H1 (cell line): Measurements from ENCODE around the gene WWC1. TPM values are rescaled to one million over a fixed set of nuclear protein-coding genes. Genes with fewer than 3 reads are reported as not detected.

Source experiments
- CBX8 ChIP-seq: fragments of 300-800, 300-1000 bp; sonication (generic); IDR thresholded peaks from 2 replicates; pipeline ENCODE4 v1.7.1; 2016; ENCODE audit warnings: low read depth, low read length, borderline replicate concordance
- CEBPB ChIP-seq: IDR thresholded peaks from 2 replicates; pipeline ENCODE4 v1.6.1; 2012; ENCODE audit warnings: low read depth, low read length
- CREB1 ChIP-seq: IDR thresholded peaks from 2 replicates; pipeline ENCODE4 v1.6.1; 2012; ENCODE audit warnings: inconsistent platforms
- SP4 ChIP-seq: IDR thresholded peaks from 2 replicates; pipeline ENCODE4 v1.6.1; 2012; ENCODE audit warnings: low read length, inconsistent platforms
- polyA plus RNA-seq, 7 experiments: library from polyadenylated mRNA; depleted of rRNA in 3 of 7; stranded (reverse) in 5 of 7; unstranded in 2 of 7; fragments of >200 nt in 5 of 7; fragments of 200-250 nt in 2 of 7; gene quantifications; 1 replicate in 5 of 7; 2 replicates in 1 of 7; 4 replicates in 1 of 7; pipeline versions ENCODE4 v1.2.1 to v1.2.3, GENCODE V29; 2011 to 2013; ENCODE audit warnings: missing spikeins in 2 of 7, mixed read lengths in 2 of 7
- total RNA-seq: library from RNA; stranded (reverse); fragmentation: NEBNext Ultra II Directional; extraction: Animal tissue kit (Norgen Biotek cat#: 25700); gene quantifications from 2 replicates; pipeline ENCODE4 v1.2.1, GENCODE V29; 2021

Gene WWC1
- total and polyA plus RNA-seq, 2 of the 8 experiments (the other 6 are each of a cell fraction or from before 2014, with no cell fraction given), result 16.4 to 41.1 TPM

- TF ChIP-seq CREB1 (no peak), CBX8 (no peak), SP4 (no peak), CEBPB (no peak)
Observed at GRCh38 chr5:168481330-168481788, 189.9 kb downstream of the WWC1 start (continued).
